ENCODE results near the gene SIAH3.

Gene SIAH3

GRCh38 chr13:45748941-45749759 lies 102.4 kb downstream of the SIAH3 start:
- DNase-seq (ENCODE audit: extremely low read depth in 1 of 2, low read depth in 1 of 2) = no peak

DNA sequence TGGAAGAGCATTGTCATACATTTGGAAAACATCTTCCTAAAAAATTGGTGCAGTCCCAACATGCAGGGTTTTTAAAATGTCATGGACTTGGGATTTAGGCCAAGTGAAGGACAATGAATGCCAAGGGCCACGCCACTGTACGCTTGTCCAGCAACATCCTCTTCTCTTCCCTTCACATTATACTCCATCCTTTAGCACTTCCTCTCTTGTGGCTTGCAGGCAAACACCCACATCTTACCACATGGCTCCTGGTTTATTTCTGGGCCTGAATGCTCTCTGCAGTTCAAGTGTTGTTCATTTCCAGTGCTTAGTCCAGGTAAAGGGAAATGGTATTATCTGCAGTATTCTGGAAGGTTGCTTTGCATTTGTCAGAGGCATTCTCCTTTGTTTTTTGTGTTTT lies 104.5 kb downstream of the SIAH3 start:
- no peak for DNase-seq (ENCODE audit: extremely low read depth in 1 of 2, low read depth in 1 of 2)

DNA sequence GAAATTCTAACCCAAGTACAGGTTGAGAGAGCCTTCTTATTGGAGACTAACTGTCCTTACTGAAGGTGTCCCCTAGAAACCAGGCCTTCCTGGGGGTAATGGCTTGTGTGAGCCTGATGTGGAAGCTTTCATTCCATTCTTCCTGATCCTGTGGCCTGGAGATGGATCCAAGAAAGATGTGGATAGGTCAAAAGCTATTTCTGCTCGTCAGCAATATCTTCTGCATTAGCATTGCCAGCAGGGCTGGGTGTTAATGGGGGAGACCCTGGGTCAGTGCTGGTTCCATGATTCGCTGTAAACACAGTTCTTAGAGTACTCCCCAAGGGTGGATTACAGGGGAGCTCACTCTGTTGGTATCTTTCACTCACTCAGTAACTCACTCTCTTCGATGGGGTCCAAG lies 106.6 kb downstream of the SIAH3 start:
- no peak for DNase-seq (ENCODE audit: extremely low read depth in 1 of 2, low read depth in 1 of 2)

DNA sequence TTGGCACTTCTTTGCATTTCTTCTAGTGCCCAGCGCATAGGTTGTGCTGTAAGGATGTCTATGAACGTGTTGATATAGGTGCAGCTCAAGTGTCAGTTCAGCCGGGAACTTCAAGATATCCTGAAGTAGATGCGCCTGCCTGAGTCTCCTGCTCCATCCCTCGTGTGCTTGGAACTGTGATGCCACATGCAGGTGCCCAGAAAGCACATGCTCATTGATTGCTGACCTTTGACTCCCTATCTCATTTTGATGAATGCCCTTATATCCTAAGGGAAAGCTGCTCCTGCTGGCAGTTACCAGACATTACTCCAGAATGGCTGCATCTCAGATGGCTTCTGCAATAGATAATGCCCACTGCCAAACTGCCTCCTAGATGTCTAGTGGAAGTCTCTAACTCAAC lies 108.6 kb downstream of the SIAH3 start:
- DNase-seq (ENCODE audit: extremely low read depth in 1 of 2, low read depth in 1 of 2) = no peak

GRCh38 chr13:45737571-45738017 lies 114.0 kb downstream of the SIAH3 start:
- DNase-seq (ENCODE audit: extremely low read depth in 1 of 2, low read depth in 1 of 2) = no peak

- DNase-seq (ENCODE audit: extremely low read depth in 1 of 2, low read depth in 1 of 2) = no peak
Measured at GRCh38 chr13:45733361-45733760, 118.2 kb downstream of the SIAH3 start.

GRCh38 chr13:45732916-45733315 lies 118.6 kb downstream of the SIAH3 start:
- DNase-seq (ENCODE audit: extremely low read depth in 1 of 2, low read depth in 1 of 2) = no peak

DNA sequence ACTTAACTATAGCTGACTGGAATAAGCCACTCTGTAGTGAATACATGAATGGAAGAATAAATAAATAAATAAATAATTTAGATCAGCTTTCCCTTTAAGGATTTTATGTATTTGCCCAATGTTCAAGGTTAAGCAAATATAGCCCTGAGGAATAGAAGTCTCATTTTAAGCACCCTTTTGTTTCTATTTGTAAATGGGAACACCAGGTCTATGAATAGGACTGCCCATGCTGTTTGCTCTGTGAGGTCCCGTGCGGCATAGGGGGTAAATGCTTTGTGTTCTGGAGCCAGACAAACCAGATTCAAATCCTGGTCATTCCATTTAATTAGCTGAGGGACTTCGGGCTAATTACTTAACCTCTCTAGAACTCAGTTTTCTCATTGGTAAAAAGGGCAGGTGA lies 120.1 kb downstream of the SIAH3 start:
- no peak for DNase-seq (ENCODE audit: extremely low read depth in 1 of 2, low read depth in 1 of 2)

- no peak for DNase-seq (ENCODE audit: extremely low read depth in 1 of 2, low read depth in 1 of 2)
Measured at GRCh38 chr13:45728759-45729158, 122.8 kb downstream of the SIAH3 start.
